Effector memory CD8-positive, alpha-beta T cell (primary cell): ENCODE measurements around the gene TSKU.
"Not testable (repeated sequence)": the region's sequence is repeated elsewhere in the genome, so short reads cannot be mapped to it uniquely, and the experiment has no call there.

Source experiments
- ATAC-seq: fragments of 150-1000 bp; cut with Tn5 transposase; replicated peaks from 2 replicates; pipeline ENCODE4 v1.10.0; 2021; ENCODE audit warnings: mild to moderate bottlenecking, moderate library complexity
- DNase-seq, 3 experiments: peaks; one replicate each; pipeline ENCODE4 v3.0.0; 2021
- H3K27ac Mint-ChIP-seq, 2 donors: one replicate each; pipeline ENCODE4 v1.8.0; 2022; ENCODE audit warnings: mild to moderate bottlenecking in 2 of 2, mixed read lengths in 2 of 2, moderate library complexity in 2 of 2
- H3K27me3 Mint-ChIP-seq, 2 donors: one replicate each; pipeline ENCODE4 v1.8.0; 2022; ENCODE audit warnings: mixed read lengths in 2 of 2
- H3K36me3 Mint-ChIP-seq: one replicate; pipeline ENCODE4 v1.8.0; 2022; ENCODE audit warnings: mild to moderate bottlenecking, moderate library complexity, mixed read lengths; ENCODE audit not compliant: insufficient read depth
- H3K4me1 Mint-ChIP-seq, 2 donors: one replicate each; pipeline ENCODE4 v1.8.0; 2022; ENCODE audit warnings: low read depth in 2 of 2, mixed read lengths in 2 of 2
- H3K4me3 Mint-ChIP-seq, 2 donors: one replicate each; pipeline ENCODE4 v1.8.0; 2022; ENCODE audit warnings: mild to moderate bottlenecking in 2 of 2, mixed read lengths in 2 of 2, moderate library complexity in 2 of 2
- H3K9me3 Mint-ChIP-seq, 2 donors: one replicate each; pipeline ENCODE4 v1.8.0; 2022; ENCODE audit warnings: mixed read lengths in 2 of 2
- total RNA-seq, 9 experiments: gene quantifications; one replicate each; lab custom pipeline; 2026; lab: John Stamatoyannopoulos, UW

TSKU gene, protein sequence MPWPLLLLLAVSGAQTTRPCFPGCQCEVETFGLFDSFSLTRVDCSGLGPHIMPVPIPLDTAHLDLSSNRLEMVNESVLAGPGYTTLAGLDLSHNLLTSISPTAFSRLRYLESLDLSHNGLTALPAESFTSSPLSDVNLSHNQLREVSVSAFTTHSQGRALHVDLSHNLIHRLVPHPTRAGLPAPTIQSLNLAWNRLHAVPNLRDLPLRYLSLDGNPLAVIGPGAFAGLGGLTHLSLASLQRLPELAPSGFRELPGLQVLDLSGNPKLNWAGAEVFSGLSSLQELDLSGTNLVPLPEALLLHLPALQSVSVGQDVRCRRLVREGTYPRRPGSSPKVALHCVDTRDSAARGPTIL
- 0 to 0.67 (median 0.21) reads per million in 9 experiments for total RNA-seq

DNA sequence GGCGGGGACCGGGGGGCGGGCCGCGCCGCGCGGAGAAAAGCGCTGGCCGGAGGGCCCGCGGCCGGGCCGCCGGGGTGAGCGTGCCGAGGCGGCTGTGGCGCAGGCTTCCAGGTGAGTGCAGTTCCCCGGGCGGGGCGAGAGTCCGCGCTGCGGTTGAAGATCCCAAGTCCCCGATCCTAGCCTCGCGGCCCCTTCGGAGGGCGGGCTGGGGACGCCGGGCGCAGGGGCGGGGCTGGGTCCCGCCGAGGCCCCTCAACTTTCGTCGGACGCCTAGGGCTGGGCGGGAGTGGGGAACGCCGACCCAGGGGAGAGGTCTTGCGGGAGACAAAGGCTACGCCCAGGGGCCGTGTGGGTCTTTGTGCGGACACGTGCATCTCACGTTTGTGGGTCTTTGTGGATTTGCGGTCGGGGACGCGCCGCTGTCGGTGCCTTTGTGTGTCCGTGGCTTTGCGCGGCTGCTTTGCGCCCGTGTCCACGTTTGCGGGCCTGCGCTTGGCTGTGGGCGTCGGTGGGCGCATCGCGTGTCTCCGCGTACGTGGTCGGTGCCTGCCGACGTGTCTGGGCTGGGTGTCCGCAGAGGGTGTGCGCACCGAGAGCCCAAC, at the start of gene TSKU:
Gene TSKU, plus strand, starts transcription at position 63 of the 602 bp plus-strand sequence. CDS start 12,261 bp downstream, outside the sequence.
- peaks cover 0 to 2% of the 10 kb centered on the region in 2 donors for H3K9me3 Mint-ChIP-seq
- H3K27me3 Mint-ChIP-seq: peaks cover 62 to 75% of the 10 kb centered on the region in 2 donors
- peak; percentile 17 for ATAC-seq
- H3K36me3 Mint-ChIP-seq: no peaks in the 10 kb centered on the region
- no peak within 1 kb of the TSS for H3K27ac Mint-ChIP-seq
- peaks cover 4 to 6% of the 10 kb centered on the region in 2 donors for H3K4me1 Mint-ChIP-seq
- no peak for DNase-seq
- H3K4me3 Mint-ChIP-seq: peak within 1 kb of the TSS; percentile 55 to 67

GRCh38 chr11:76733906-76734305, 49.2 kb upstream of the TSKU start:
- DNase-seq (peak; percentile 15 to 43 (median 30)), ATAC-seq (peak; percentile 71)
- not testable (repeated sequence) for H3K27ac Mint-ChIP-seq, H3K4me1 Mint-ChIP-seq, H3K9me3 Mint-ChIP-seq, H3K4me3 Mint-ChIP-seq, H3K36me3 Mint-ChIP-seq
- H3K27me3 Mint-ChIP-seq: peaks cover 28 to 29% of the 10 kb centered on the region in 2 donors

- DNase-seq (no peak), ATAC-seq (no peak)
- no peak overlapping the region for H3K27ac Mint-ChIP-seq
- H3K4me3 Mint-ChIP-seq: no peak overlapping the region
- H3K36me3 Mint-ChIP-seq: no peaks in the 10 kb centered on the region
- H3K27me3 Mint-ChIP-seq: peaks cover 21 to 24% of the 10 kb centered on the region in 2 donors
- no peaks in the 10 kb centered on the region for H3K4me1 Mint-ChIP-seq
- no peaks in the 10 kb centered on the region for H3K9me3 Mint-ChIP-seq
These were observed 48.4 kb upstream of the TSKU start for GRCh38 chr11:76734456-76735420.

DNA sequence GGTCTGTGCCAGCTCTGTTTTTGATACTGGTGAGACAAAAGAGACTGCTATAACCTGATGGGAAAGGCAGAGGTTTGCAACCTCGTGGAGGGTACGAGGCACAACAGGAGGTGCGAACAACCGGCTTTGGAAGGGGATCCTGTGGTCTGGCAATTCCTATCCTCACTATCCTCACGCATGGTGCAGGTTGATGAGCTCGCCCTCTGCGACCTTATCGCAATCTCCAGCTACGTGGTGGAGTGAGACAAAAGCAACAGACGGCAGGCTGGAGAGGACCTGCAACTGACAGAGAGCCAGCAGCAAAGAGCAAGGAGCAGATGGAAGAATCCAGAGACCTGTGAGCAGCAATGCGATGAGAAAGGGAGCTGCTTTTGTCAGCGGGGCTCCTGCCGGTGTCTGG, 47.3 kb upstream of the TSKU start:
- Mint-ChIP-seq H3K36me3 (no peaks in the 10 kb centered on the region), H3K4me3 (no peak overlapping the region), H3K27ac (no peak overlapping the region), H3K9me3 (no peaks in the 10 kb centered on the region), H3K4me1 (no peaks in the 10 kb centered on the region), H3K27me3 (peaks cover 10 to 14% of the 10 kb centered on the region in 2 donors)
- ATAC-seq (no peak), DNase-seq (no peak)

DNA sequence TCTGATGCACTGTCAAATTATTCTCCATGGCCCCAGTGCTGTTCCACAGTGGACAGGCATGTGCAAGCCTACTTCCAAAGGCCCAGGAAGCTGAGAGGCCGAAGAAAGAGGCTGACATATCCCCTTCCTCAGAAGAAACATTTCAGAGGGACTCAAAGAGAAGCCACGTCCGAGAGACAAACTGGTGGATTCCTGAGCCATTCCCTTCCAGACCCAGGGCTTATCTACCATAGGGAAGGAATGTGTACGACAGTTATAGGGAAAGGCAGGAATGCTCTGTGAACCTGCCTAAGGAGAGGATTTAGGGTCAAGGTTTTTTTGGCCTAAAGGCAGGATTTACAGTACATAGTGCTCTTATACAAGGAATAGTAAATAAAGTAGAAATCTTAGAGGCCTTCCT, 46.9 kb upstream of the TSKU start:
- ATAC-seq: no peak
- Mint-ChIP-seq H3K9me3 (no peaks in the 10 kb centered on the region), H3K4me3 (no peak overlapping the region), H3K27me3 (peaks cover 5 to 9% of the 10 kb centered on the region in 2 donors), H3K27ac (no peak overlapping the region), H3K36me3 (no peaks in the 10 kb centered on the region), H3K4me1 (no peaks in the 10 kb centered on the region)
- DNase-seq: no peak

GRCh38 chr11:76736773-76737495, 46.2 kb upstream of the TSKU start:
- H3K27me3 Mint-ChIP-seq: peaks cover 0 to 5% of the 10 kb centered on the region in 2 donors
- H3K9me3 Mint-ChIP-seq: no peaks in the 10 kb centered on the region
- no peak for ATAC-seq

GRCh38 chr11:76738618-76739240, 44.4 kb upstream of the TSKU start:
- H3K4me1 Mint-ChIP-seq: no peaks in the 10 kb centered on the region
- H3K4me3 Mint-ChIP-seq: no peak overlapping the region
- no peaks in the 10 kb centered on the region for H3K9me3 Mint-ChIP-seq
- ATAC-seq: no peak
- peaks cover 0 to 5% of the 10 kb centered on the region in 2 donors for H3K27me3 Mint-ChIP-seq
- H3K36me3 Mint-ChIP-seq: no peaks in the 10 kb centered on the region
- H3K27ac Mint-ChIP-seq: no peak overlapping the region
- DNase-seq: no peak

More at GRCh38 chr11:76736773-76737495, 46.2 kb upstream of the TSKU start:
- DNase-seq: no peak
- Mint-ChIP-seq H3K4me1 (no peaks in the 10 kb centered on the region), H3K27ac (no peak overlapping the region), H3K36me3 (no peaks in the 10 kb centered on the region), H3K4me3 (no peak overlapping the region)

DNA sequence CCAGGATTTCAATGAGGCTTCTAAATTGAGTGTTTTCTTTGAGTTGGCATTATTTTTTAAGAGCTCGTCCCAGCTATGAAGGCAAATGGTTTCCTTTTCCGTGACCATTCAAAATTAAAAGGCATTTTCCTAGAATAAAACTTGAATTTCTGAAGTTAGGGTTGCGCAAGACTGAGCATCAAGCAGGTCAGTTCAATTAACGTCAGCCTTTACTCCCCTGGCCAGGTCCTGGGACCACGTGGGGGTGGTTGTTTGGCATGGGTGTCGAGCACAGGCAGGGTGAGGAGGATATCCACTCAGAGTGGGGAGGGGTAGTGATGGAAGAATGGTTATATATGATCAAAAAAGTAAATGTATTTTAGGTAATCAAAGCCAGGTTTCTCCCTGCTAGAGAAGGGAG, 43.4 kb upstream of the TSKU start:
- DNase-seq: no peak

DNA sequence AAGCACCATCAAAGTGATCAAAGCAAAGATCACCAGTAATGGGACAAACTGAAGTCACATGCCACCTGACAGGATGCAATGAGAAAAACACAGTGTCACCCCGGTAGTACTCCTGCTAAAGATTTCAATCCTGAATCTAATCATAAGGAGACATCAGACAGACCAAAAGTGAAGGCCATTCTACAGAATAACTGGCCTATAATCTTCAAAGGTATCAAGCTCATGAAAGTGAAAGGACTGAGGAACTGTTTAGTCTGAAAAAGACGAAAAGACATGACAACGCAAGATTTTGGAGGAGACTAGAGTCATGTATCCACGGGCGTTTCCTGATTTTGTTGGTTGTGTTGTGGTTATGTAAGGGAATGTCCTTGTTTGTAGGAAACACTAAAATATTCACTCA, 42.4 kb upstream of the TSKU start:
- no peaks in the 10 kb centered on the region for H3K9me3 Mint-ChIP-seq
- no peak overlapping the region for H3K4me3 Mint-ChIP-seq
- H3K4me1 Mint-ChIP-seq: no peaks in the 10 kb centered on the region

More for the DNA sequence above, 43.4 kb upstream of the TSKU start:
- no peak for ATAC-seq
- no peak overlapping the region for H3K27ac Mint-ChIP-seq
- H3K9me3 Mint-ChIP-seq: no peaks in the 10 kb centered on the region
- no peak overlapping the region for H3K4me3 Mint-ChIP-seq
- H3K36me3 Mint-ChIP-seq: no peaks in the 10 kb centered on the region
- peaks cover 0 to 5% of the 10 kb centered on the region in 2 donors for H3K27me3 Mint-ChIP-seq
- no peaks in the 10 kb centered on the region for H3K4me1 Mint-ChIP-seq

GRCh38 chr11:76742902-76743301, 40.3 kb upstream of the TSKU start:
- Mint-ChIP-seq H3K4me3 (no peak overlapping the region), H3K9me3 (no peaks in the 10 kb centered on the region), H3K4me1 (no peaks in the 10 kb centered on the region), H3K27ac (no peak overlapping the region), H3K27me3 (peaks cover 0 to 11% of the 10 kb centered on the region in 2 donors), H3K36me3 (no peaks in the 10 kb centered on the region)
- DNase-seq (no peak), ATAC-seq (no peak)

More for the DNA sequence above, 42.4 kb upstream of the TSKU start:
- Mint-ChIP-seq H3K36me3 (no peaks in the 10 kb centered on the region), H3K27ac (no peak overlapping the region), H3K27me3 (peaks cover 0 to 8% of the 10 kb centered on the region in 2 donors)
- ATAC-seq: no peak
- no peak for DNase-seq

DNA sequence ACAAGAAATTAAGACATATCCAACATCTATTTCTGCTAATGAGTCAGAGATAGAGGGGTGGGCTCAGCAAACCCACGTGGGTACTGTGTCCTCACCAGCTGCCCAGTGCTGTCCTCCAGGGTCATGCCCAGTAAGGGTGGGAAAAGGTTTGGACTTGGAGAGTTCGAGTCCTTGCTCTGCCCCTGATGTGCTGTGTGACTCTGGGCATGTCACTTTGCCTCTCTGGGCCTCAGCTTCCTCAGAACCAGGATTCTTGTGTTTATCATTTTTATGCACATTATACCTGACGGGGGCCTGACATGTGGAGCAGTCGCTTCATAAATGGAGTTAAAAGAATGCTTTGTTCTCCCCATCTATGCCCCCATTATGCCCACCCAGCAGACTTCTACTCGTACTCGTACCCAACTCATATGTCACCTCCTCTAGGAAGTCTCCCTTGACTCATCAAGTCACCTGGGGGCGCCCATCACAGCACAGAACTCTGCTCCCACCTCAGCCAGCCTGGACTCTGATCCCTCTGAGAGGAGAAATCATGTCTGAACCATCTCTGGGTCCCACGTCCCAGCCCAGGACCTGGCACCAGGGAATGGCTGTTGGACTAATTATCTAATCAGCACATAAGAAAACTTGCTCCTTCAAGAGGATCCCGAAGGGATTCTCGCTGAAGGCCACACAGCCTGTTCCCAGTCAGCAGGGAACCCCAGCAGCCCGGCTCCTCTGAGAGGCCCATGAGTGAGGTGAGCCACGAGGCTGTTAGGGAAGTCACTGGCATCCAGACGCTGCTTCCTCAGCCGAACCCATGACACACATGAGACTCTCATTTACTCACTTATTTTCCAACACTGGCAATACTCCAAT, 38.7 kb upstream of the TSKU start:
- Mint-ChIP-seq H3K4me3 (no peak overlapping the region), H3K27me3 (peaks cover 0 to 6% of the 10 kb centered on the region in 2 donors), H3K9me3 (no peaks in the 10 kb centered on the region), H3K36me3 (no peaks in the 10 kb centered on the region), H3K4me1 (no peaks in the 10 kb centered on the region), H3K27ac (no peak overlapping the region)
- no peak for DNase-seq
- no peak for ATAC-seq

DNA sequence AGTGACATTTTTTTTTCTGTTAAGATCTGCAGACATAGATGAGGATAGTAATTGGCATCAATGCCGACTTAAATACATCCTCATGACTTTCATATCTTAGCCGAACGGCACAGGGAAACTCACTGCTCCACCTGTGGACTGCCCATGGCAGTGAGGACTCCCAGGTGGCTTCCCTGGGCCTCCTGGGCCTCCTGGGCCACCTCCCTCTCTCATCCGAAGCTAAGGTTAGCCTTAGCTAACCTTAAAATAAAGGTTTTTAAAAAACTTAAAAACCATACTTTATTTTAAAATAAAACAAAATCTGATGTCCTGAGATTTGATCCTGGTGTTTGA, 38.1 kb upstream of the TSKU start:
- no peak for DNase-seq
- no peak overlapping the region for H3K4me3 Mint-ChIP-seq
- H3K27ac Mint-ChIP-seq: no peak overlapping the region
- ATAC-seq: no peak
- H3K27me3 Mint-ChIP-seq: peaks cover 0 to 6% of the 10 kb centered on the region in 2 donors
- no peaks in the 10 kb centered on the region for H3K36me3 Mint-ChIP-seq
- H3K4me1 Mint-ChIP-seq: no peaks in the 10 kb centered on the region
- H3K9me3 Mint-ChIP-seq: no peaks in the 10 kb centered on the region
